GM13976 (cell line): ENCODE measurements around the gene ZNF837.
"Not testable (repeated sequence)": the region's sequence is repeated elsewhere in the genome, so short reads cannot be mapped to it uniquely, and the experiment has no call there.

Source experiments
- DNase-seq: peaks from one replicate; pipeline ENCODE4 v3.0.0; 2012; ENCODE audit warnings: low spot score
- in situ Hi-C: fragments of 300-500 bp; cut with MboI; formaldehyde crosslinking; loops from one replicate; pipeline ENCODE4 v1.12.0; 2022; ENCODE audit warnings: low sequenced_read_pairs, mixed read lengths, inconsistent platforms; ENCODE audit not compliant: unreplicated experiment
- TF ChIP-seq, protein P1 (sequence below): IDR thresholded peaks from 2 replicates; pipeline ENCODE4 v1.5.1; 2012; ENCODE audit warnings: borderline replicate concordance, mild to moderate bottlenecking; ENCODE audit not compliant: insufficient read depth; ENCODE audit errors: extremely low read depth, missing control alignments, control extremely low read depth

The ZNF837 gene

GRCh38 chr19:58408152-58409009 lies 27.6 kb upstream of the ZNF837 start, which contains the start of gene ZNF584:
Gene ZNF584 (plus strand): TSS chr19:58408649. CDS start chr19:58409148, 499 bp downstream.
- peak; percentile 97 for DNase-seq
- in situ Hi-C loops = no loop called here

DNA sequence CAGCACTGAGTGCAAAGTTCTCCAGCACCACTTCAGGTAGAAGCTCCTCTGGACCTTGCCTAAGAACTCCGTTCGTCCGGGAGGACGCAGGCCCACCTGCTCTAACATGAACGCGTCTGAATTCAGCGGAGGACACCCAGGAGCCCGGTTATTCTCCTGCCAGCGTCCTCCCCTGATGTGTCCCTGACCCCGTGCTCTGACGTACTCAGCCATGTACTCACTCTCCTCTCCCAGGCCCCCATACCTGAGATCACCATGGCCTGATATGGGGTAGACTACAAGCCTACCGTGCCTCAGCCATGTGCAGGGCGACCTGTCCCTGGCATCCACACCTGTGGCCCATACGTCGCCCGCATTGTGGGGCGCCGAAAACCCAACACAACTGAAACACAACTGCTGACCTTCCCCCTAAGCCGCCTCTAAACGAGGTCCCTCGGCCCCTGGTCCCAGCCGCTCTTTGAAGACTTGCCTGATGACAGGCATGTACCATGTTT lies 26.9 kb upstream of the ZNF837 start:
- no peak for DNase-seq
- in situ Hi-C loops = no loop called here
- TF ChIP-seq, protein P1, sequence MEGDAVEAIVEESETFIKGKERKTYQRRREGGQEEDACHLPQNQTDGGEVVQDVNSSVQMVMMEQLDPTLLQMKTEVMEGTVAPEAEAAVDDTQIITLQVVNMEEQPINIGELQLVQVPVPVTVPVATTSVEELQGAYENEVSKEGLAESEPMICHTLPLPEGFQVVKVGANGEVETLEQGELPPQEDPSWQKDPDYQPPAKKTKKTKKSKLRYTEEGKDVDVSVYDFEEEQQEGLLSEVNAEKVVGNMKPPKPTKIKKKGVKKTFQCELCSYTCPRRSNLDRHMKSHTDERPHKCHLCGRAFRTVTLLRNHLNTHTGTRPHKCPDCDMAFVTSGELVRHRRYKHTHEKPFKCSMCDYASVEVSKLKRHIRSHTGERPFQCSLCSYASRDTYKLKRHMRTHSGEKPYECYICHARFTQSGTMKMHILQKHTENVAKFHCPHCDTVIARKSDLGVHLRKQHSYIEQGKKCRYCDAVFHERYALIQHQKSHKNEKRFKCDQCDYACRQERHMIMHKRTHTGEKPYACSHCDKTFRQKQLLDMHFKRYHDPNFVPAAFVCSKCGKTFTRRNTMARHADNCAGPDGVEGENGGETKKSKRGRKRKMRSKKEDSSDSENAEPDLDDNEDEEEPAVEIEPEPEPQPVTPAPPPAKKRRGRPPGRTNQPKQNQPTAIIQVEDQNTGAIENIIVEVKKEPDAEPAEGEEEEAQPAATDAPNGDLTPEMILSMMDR = no peak

More at GRCh38 chr19:58408152-58409009, 27.6 kb upstream of the ZNF837 start, which contains the start of gene ZNF584:
- TF ChIP-seq, protein P1 = no peak

DNA sequence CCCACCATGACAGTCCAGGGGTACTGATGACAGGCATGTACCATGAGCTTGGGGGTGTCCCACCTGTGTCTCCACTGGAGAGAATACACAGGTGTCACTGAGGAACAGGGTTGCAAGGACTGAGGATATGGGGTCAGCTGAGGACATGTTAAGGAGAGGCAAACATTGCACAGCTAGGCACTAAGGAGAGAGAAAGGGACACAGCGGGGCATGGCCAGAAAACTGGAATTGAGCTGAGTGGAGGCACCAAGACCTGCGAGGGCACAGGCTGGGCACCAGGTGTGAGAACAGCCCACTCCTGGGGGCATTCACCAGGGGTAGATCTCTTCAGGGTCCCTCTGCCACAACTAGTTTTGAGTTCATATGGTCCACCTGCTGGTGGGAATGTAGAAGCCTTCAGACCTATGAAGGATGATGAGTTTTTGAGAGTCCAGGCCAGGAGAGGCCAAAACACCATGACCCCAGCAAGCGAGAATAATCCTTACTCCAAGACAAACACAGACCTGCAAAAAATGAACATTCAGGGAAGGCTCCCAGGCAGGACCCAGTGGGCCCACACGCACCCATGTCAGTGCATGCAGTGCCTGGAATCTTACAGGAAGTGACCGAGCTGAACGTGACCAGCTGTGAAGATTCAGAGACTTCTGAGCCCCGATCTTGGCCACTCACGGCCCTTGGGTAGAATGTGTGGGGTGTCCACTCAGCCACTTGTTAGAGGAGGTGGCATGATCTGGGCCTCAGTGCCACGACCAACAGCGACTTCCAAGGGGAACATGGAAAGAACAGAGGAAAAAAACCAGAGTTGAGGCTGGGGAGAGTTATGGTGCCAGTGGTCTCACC lies 26.2 kb upstream of the ZNF837 start:
- TF ChIP-seq, protein P1 = peak; percentile 7
- in situ Hi-C loops = no loop called here
- DNase-seq = no peak

DNA sequence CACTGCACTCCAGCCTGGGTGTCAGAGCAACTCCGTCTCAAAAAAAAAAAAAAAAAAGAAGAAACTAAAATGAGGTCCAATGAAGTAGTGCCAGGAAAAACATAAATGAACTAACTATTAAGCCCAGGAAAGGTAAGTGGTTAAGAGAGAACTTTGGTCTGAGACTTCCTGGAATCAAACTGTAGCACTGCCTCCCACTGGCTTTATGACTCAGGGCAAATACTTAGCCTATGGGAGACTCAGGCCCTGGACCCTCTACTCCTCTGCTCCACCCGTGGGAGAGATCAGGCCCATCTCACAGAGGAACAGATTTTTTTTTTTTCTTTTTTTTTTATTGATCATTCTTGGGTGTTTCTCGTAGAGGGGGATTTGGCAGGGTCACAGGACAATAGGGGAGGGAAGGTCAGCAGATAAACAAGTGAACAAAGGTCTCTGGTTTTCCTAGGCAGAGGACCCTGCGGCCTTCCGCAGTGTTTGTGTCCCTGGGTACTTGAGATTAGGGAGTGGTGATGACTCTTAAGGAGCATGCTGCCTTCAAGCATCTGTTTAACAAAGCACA lies 23.2 kb upstream of the ZNF837 start:
- DNase-seq, in situ Hi-C loops: not testable (repeated sequence)

DNA sequence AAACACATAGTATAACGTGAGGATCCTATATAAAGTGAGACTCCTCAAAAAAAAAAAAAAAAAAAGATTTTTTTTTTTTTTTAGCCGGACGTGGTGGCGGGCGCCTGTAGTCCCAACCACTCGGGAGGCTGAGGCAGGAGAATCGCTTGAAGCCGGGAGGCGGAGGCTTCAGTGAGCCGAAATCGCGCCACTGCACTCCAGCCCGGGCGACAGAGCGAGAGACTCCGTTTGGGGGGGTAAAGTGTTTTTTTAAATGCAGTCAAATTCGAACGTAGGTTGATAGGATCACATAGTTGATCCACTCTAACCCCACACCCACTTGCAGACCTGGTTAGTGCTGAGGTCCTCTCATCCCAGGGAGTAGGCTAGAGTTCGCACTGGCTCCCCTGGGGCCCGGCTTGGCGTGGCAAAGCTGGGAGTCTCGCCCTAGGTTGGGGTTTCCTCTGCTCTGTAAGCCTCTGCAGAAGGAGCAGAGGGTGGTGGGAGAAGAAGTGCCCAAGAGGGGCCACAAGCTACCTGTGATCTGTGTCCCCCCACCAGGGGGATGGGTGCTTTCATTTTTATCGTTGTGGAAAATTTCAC lies 21.1 kb upstream of the ZNF837 start:
- TF ChIP-seq, protein P1 = no peak
- in situ Hi-C loops = no loop called here
- no peak for DNase-seq

GRCh38 chr19:58400916-58401839 lies 20.3 kb upstream of the ZNF837 start:
- DNase-seq = peak; percentile 99
- in situ Hi-C loops = no loop called here

More at GRCh38 chr19:58400916-58401839, 20.3 kb upstream of the ZNF837 start:
- TF ChIP-seq, protein P1 = no peak
